HG03025 (cell line): ENCODE measurements around the gene PROP1.
"Not testable (repeated sequence)": the region's sequence is repeated elsewhere in the genome, so short reads cannot be mapped to it uniquely, and the experiment has no call there.

Experiments
- ATAC-seq: cut with Tn5 transposase; IDR thresholded peaks from one replicate; pipeline ENCODE4 v1.9.1; 2021; ENCODE audit warnings: mild to moderate bottlenecking, moderate library complexity; ENCODE audit not compliant: unreplicated experiment, low FRiP score

PROP1 gene

DNA sequence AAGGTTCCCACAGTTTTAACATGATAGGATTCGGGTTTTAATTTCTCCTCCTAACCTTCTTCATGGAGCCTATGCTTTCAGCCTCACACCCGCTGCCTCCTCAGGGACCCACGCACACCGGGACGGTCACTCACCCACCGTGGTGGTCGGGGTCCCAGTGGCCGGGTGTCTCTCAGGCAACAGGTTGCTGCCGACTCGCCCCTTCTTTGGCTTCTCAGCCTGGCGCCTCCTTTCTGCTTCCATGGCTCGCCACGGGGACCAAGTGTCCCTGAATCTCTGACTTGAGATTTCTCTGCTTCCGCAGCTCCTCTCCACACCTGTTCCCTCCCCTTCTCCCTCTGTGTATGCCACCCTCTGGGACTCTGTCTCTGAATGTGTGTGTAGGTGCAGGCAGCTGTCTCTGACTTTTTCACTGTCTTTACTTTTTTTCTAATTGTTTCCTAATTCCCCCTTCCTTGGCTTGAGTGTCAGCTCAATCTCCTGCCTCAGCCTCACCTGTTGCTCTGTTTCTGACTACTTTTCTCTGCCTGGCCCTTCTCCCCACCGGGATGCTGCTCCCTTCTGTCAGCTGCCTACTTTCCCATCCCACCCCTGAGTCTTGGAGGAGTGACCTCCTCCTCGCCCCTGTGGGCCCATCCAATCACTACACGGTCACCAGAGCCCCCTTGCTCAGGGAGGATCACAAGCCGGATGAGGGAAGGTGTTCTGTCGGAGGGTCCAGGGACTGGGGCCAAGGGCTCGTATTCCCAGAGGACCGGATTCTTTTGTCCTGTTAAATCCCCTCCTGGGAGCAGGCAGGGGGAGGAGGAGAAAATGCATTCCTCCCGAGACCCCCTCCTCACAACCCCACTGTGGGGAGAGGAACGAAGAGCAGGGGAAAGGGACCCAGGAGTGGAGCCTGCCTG lies at the start of gene PROP1:
Gene PROP1 (minus strand): TSS at position 552 of the 905 bp plus-strand sequence. CDS start 309 bp downstream, at position 243.
- ATAC-seq, result no peak

DNA sequence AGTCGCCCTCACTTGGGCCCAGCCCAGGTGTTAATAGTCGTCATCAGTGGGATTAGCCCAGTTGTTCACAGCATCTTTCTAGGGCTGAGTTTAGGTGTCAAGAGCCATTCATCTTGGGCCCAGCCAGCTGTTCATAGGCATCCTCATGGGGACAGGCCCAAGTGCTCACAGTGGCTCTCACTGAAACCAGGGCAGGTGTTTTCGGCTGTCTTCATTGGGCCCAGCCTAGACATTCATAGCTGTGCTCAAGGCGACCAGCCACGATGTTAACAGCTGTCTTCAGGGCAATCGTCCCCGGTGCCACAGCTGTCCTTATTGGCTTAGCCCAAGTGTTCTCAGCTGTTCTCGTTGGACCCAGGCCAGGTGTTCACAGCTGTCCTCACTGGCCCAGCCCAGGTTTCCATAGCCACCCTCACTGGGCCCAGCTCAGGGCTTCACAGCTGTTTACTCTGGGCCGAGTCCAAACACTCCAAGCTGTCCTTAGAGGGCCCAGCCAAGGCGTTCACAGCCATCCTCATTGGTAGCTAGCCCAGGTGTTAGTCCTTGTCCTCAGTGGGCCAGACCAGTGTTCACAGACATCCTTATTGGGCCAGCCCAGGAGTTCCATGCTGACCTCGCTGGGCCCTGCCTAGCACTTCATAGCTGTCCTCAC lies 23.5 kb upstream of the PROP1 start:
- ATAC-seq, result not testable (repeated sequence)

DNA sequence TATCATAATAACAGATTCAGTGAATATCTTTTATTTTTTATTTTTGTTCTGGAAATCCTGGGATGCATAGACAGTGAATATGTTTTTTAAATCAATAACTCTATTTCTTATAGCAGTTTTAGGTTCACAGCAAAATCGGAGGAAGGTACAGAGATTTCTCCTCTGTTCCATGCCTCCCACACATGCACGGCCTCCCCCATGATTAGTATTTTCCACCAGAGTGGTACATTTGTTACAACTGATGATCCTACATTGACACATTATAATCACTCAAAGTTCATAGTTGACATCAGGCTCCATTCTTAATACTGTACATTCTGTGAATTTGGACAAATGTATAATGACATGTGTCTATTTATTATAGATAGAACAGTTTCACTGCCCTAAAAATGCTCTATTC lies 16.7 kb upstream of the PROP1 start:
- ATAC-seq, result not testable (repeated sequence)

DNA sequence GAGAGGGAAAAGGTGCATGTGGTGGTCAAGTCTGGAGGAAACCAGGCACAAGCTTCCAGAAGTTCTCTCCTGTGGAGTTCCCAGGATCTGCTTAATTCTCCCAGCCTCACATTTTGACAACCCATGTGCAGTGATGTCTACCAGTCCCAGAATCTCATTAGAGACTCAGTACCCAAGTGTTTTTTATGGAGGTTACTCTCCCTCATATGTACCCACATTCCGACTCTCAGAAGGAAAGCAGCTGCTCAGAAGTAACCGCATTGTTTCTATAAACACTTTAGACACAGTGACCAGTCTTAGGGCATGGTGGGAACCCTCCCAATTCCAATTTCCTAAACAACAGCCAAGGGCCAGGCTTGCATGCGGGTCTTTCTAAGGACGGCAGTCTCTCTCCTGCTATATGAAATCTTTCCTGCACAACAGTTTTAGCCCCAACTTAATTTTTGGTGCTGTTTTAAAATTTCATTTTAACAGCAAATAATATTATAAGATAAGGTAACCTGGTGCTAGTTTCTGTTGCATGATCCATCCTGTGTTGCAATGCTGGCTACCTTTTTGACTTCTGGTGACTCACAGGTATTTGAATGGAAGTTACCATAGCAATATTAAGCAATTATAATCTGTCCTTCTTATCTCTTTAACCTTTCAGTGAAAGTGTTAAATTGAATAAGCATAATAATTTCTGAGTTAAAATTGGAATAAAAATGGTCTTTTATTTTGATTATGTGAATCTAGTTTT lies 15.9 kb upstream of the PROP1 start:
- ATAC-seq, result not testable (repeated sequence)

DNA sequence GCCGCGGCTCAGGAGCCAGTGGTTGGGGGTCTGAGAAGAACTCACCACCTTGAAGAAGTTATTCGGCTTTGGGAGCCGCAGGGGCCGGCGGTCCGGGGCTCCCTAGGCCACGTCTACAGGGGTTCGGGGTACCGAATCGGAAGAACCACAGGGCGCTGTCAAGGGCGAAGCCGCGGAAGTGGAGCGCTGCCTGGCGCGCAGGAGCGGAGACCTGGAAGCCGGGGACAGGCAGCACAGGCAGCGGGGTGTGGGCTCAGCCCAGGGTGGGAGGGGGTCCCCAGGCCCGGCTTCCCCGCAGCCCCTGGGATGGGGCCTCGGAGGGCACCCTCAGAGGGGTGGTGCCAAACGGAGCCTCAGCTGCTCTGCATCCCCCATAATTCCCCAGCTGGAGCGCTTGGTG lies 11.2 kb upstream of the PROP1 start:
- not testable (repeated sequence) for ATAC-seq

DNA sequence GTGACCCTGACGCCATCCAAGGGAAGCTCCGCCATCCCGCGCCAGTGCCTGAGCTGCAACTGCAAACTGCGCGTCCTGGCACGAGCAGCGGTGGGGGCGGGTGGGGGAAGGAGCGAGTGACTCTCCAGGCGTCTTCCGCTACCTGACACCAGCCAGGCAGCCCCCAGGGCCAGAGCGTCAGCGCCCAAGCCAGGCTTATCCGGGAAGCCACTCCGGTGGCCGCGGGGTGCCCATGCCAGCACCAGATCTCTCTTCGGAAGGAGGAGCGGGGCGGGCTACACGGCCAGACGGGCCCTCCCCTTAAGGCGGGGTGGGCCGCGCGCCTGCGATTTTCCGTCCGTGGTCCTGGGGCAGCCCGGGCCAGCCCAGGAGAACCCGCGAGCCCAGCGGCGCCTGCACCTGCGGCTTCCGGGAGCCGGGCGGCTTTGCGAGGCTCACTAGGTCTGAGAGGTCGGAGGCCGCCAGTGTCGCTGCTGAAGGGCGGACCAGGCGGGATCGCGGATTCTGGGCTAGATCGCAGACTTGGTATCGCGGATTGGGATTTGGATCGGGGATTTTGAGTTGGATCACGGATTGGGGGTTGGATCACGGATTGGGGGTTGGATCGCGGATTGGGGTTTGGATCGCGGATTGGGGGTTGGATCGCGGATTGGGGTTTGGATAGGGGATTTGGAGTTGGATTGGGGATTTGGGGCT lies 10.6 kb upstream of the PROP1 start:
- not testable (repeated sequence) for ATAC-seq

DNA sequence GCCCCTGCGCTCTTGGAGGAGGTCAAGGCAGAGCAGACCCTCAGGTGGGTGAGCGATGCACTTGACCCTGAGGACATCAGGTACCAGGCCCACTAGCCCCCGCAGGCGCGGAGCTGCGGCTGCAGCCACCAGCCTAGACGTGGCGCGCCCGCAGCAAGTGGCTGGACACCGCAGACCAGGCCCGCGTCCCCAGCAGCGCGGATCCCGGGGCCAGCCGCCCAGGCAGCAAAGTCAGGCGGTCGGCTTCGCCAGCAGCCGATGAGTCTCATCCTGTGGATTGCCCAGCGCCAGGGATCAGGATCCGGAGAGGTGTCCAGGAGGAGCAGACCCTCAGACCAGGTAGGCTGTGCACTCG lies 10.1 kb upstream of the PROP1 start:
- ATAC-seq, result not testable (repeated sequence)

DNA sequence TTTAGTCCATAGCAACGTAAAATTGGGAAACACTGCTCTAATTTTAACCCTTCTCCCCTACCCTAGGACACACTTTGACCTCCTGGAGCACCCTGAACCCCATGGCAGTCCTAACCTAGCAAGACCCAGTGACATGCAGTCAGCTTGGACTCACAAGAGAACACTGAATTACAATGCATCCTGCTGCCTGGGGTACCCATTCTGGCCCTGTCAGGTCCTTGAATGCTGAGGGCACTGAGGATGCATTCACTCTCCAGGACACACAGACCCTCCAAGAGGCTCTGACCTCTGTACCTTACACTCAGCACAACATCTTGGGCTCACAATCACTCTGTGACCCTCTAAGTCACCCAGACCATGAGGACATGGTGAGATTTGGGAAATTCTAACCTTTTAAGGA lies 1.8 kb upstream of the PROP1 start:
- no peak for ATAC-seq

DNA sequence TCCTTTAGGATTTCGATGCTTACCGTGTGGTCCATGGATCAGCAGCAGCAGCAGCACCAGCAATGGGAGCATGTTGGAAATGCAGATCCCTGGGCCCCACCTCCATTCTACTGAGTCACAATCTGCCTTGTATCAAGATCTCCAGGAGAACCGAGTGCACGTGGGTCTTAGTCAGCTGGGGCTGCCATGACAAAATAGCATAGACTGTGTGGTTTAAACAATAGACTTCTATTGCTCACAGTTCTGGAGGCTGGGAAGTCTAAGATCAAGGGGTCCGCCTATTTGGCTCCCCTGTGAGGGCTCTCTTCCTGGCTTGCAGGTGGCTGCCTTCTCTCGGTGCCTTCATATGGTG lies 1.3 kb upstream of the PROP1 start:
- ATAC-seq, result no peak

DNA sequence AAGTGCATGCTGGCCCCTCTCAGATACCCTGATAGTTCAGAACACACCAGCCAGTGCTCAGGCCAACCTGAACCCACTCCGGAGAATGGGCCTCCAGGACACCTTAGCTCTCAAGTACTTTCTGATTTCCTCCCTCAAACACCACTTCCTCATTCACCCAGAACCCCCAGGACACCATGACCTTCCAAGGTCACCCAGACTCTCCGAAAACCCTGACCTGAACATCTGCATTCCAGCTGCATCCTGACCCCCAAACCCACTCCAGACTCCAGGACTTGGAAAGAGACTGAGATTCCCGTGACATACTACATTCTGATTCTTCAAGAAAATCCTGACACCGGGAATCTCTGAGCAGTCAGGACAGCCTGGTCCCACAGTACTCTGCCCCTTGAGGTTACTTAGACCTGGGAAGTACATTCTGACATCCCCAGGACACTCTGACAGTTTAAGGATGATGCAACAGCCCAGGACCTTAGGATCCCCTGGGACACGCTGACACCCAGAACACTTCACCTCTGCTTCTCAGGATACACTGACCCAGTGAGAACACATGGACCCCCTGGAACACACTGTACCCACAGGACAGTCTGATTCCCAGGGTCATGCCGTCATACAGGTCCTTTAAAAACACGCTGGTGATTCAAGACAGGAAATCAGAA lies 747 bp upstream of the PROP1 start:
- ATAC-seq, result no peak

DNA sequence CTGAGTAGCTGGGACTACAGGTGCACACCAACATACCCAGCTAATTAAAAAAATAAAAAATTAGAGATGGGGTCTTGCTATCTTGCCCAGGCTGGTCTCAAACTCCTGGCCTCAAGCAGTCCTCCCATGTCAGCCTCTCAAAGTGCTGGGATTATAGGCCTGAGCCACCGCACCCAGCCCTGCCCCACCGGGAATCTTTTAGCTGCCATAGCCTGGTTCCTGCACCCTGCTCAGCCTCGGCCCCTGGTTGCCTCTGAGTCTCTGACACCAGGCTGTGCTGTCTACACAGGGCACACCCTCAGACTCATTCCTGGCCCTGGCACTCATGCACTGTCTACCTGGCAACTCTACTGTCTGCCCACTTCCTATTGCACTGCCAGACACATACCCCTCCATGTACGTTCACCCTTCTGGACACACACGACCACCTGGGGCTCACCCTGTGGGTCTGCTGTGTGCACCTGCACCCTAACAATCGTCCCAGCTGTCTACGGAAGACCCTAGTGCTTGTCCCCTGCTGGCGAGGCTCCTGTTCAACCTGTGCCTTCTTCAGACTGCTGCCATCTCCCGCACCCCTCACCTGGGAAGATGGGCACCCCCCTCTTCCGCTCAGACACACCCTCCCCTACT lies 1.4 kb downstream of the PROP1 start:
- ATAC-seq, result no peak

DNA sequence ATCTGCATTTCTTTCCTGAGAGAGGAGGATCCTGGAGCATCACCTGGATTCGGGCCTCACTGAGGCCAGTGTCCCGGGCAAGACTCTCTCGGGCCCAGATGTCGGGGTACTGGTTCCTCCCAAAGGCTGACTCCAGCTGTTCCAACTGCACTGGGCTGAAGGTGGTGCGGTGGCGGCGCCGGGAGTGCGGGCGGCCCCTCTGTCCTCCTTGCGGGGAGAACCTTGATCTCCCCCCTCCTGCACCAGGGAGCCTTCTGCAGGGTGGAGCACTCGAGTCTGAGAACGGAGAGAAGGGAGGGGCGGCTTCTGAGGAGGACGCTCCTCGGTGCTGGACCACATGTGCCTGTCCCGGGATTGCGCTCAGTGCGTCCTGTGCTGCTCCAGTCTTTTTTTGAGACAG lies 2.0 kb downstream of the PROP1 start:
- ATAC-seq, result no peak

DNA sequence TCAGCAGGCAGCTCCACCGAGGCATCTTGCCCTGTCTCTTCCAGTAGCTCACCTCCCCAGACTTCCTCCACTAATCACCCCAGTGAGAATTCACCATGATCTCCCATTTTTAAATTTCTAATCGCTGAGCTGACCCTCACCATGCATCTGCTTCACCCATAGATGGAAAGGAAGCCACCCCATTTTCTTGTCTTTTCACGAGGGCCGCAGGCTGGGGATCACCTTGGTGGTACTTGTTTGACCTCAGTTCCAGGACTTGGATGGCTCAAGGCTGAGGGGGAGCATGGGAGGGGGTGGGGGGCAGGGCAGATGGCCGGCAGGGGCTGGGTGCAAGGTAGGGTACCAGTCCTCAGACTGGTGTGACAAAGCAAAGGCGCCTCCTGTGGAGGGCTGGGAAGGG lies 3.6 kb downstream of the PROP1 start:
- no peak for ATAC-seq

DNA sequence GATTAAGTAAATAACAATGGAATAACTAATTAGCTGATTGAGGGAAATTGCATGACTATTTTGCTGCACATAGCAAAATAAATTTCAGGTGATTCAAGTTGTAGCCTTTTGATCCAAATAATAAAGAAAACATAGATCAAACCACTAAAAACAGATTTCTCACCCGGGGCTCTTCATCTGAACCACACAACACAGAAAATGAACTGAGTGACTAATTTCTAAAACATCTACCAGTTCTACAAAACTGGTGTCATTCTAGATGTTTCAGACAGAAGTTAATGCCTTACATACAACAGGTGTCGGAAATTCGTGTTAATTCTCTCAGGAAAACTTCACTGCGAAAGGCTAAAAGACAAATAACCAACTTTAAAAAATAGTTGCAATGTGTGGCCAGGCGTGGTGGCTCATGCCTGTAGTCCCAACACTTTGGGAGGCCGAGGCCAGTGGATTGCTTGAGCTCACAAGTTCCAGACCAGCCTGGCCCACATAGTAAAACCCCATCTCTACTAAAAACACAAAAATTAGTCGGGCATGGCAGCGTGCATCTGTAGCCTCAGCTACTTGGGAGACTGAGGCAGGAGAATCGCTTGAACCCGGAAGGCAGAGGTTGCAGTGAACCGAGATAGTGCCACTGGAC lies 6.9 kb downstream of the PROP1 start:
- no peak for ATAC-seq

DNA sequence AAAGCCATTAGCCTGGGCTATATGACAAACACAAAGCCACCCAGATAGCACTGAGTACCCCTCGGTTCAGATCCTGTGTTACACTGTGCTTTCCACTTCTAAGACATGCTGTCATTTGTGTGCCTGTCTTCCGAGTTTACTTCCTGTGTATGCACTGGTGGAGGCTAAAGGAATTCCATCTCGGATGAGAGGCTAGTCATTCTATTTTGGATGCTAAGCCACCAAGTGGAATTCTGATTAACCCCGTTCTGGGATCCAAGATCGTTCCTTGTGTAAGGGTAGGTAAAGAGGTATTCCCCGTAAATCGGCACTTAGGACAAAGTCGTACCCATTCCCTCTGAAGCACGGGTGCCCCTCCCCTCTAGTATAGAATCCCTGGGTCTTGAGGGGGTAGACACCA lies 8.7 kb downstream of the PROP1 start:
- ATAC-seq, result no peak

DNA sequence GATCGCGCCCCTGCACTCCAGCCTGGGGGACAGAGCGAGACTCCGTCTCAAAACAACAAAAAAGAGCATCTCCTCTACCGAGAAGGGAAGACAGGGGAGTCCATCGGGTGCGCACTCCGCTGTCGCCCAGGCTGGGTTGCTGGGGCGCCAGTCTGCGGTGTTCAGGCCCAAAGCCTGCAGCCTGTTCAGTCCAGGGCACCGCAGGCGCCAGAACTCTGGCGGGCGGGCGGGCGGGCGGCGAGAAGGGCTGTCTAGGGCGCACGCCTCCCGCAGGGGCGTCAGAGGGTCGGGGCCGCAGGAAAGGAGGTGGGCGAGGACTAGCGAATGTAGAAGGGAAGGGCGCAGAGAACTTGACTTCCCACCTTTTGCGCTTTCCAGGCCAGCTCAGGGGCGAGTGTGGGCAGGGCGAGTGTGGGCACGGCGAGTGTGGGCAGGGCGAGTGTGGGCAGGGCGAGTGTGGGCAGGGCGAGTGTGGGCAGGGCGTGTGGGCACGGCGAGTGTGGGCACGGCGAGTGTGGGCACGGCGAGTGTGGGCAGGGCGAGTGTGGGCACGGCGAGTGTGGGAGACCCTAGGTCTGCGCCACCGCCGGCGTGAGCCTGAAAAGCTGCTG lies 10.5 kb downstream of the PROP1 start:
- ATAC-seq, result no peak

DNA sequence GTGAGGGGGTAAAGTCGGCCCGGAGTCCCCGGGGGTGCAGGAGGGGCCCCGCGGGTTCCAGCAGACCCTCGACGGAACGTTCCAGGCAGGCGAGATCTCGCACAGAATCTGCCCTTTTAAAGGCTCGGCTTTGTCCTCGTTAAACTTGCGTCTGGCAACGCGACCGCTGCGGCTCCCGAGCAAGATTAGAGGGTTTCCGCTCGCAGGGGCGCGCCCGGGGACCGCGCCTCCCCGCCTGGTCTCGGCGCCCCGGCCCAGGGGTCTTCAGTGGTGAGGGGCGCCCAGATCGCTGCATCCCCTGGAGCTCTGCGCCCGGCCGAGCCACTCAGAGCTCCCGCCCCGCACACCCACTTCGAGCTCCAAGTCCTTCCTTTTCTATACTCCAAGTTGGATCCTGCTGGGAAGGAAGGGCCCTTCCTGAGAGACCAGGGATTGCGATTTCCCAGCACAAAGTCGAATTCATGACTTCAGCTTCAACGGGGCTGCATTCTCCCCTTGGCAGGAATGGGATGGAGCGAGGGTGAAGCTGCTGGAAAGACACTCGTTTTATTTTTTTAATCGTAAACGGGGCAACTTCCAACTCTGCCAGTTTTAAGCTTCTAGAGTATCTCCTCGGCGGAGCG lies 11.3 kb downstream of the PROP1 start:
- ATAC-seq, result no peak

DNA sequence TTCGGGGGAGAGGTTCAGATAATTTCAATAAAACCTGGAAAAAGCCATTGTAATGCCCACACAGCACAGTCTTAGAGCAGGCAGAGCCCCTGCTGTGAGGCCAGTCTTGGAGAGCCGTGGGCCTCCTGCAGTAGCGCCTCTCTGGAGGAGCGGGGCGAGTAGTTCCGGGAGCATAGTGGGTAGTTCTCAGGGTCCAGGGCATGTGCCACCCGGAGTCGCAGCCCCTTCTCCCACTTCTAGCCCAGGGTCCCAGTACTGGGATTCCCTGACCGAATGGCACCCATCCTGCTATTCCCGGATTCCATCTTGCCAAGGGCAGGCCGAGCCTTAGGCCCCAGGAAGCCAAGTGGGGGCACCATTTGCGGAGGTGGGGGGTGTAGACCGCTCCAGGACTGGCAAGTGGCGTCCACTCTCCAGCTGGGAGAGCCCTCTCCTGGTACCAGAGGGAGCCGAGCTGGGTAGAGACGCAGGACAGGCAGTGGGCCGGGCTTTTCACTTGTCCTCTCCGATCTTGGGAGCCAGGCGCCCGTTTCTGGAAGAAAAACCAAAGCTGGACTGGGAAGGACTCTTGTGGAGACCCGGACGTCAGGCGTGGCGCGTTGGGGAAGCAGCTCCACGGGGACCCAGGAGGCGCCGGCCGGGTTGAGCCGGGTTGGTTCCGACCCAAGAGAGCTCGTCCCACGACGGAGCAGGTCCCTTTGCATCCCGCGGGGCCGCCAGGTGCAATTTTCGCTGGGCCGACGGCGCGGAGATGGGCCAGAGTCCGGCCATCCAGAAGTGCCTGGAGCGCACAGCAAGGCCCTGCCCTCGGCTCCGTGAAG lies 12.1 kb downstream of the PROP1 start:
- no peak for ATAC-seq
